ENCODE data around the gene CSNK1A1. TPM values are rescaled to one million over a fixed set of nuclear protein-coding genes. Genes with fewer than 3 reads are reported as not detected.
"Not testable (repeated sequence)": the region's sequence is repeated elsewhere in the genome, so short reads cannot be mapped to it uniquely, and the experiment has no call there.

CSNK1A1 gene
- total RNA-seq, 1 experiment from 2014 or later = 287 TPM

DNA sequence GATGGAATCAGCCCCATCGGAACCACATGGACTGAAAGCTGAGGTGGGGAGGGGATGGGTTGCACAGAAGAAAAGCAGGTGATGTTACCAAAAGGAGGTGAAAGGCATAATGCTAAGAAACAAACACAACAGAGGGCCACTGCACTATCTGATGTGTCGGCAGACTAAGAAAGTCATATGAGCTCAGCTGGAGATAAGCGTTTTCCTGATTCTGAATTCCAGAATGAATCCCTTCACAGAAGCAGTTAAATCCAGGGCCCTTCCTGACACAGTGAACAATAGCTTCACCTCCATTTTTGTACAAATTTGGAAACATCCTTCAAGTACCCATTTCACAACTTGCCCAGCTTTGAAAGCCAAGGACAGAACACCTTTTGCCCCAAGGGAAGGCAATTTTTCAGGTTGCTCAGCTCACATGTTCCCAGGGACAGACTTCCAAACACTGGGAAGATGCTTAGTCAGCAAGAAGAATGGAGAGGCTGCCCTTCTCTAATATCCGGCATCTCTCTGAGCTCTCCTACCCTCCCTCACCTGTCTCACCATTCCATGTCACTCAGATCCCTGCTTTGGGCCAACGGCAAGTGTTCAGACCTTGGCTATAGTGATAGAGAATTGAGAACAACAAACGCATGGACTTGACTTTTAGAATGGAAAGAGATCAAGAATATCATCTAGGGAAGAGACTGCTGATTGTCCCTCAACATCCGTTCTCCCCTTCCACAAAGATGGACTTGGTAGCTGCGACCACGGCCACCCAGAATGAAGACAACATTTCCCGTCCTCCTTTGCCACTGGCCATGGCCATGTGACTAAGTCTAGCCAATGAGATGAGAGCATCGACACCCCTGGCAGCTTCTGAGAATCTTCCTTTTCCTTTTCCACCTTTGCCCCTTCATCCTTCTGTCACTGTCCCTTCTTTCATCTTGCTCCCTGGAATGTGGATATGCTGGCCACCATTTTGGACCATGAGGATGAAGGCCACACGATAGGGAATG lies 103.6 kb downstream of the CSNK1A1 start:
- Histone ChIP-seq H3K4me1 (ENCODE audit: control insufficient read depth, insufficient read depth, low read length) (peaks cover 48% of the 10 kb centered on the region), H3K4me3 (ENCODE audit: low read depth in 2 of 2, low read length in 2 of 2) (no peak overlapping the region), H3K27ac (ENCODE audit: low read length) (peak overlapping the region; percentile 57), H3K27me3 (ENCODE audit: control insufficient read depth, insufficient read depth, low read length) (no peaks in the 10 kb centered on the region), H3K9me3 (ENCODE audit: control insufficient read depth, insufficient read depth, low read depth, low read length) (peaks cover 3% of the 10 kb centered on the region; the same call in 1 of the 2 replicates), H3K36me3 (ENCODE audit: control insufficient read depth, insufficient read depth, low read length) (no peaks in the 10 kb centered on the region)
- DNase-seq (ENCODE audit: low read depth, low spot score) (no peak), ATAC-seq (no peak)
- no TSS peak for BruUV-seq (replicated peaks)
- TF ChIP-seq SIN3A (IDR thresholded peaks at IDR 0.05; ENCODE audit: borderline replicate concordance, insufficient read depth, low read depth, low read length) (no peak), TCF7L2 (IDR thresholded peaks at IDR 0.05; ENCODE audit: low read depth, low read length) (no peak), POLR2AphosphoS5 (IDR thresholded peaks at IDR 0.05; ENCODE audit: low read depth, low read length) (no peak)
- TF ChIP-seq, protein P1, sequence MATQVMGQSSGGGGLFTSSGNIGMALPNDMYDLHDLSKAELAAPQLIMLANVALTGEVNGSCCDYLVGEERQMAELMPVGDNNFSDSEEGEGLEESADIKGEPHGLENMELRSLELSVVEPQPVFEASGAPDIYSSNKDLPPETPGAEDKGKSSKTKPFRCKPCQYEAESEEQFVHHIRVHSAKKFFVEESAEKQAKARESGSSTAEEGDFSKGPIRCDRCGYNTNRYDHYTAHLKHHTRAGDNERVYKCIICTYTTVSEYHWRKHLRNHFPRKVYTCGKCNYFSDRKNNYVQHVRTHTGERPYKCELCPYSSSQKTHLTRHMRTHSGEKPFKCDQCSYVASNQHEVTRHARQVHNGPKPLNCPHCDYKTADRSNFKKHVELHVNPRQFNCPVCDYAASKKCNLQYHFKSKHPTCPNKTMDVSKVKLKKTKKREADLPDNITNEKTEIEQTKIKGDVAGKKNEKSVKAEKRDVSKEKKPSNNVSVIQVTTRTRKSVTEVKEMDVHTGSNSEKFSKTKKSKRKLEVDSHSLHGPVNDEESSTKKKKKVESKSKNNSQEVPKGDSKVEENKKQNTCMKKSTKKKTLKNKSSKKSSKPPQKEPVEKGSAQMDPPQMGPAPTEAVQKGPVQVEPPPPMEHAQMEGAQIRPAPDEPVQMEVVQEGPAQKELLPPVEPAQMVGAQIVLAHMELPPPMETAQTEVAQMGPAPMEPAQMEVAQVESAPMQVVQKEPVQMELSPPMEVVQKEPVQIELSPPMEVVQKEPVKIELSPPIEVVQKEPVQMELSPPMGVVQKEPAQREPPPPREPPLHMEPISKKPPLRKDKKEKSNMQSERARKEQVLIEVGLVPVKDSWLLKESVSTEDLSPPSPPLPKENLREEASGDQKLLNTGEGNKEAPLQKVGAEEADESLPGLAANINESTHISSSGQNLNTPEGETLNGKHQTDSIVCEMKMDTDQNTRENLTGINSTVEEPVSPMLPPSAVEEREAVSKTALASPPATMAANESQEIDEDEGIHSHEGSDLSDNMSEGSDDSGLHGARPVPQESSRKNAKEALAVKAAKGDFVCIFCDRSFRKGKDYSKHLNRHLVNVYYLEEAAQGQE (IDR thresholded peaks at IDR 0.05; ENCODE audit: insufficient read depth in 1 of 2, low read depth in 2 of 2, low read length in 1 of 2) = no peak
- TF ChIP-seq, protein P2, sequence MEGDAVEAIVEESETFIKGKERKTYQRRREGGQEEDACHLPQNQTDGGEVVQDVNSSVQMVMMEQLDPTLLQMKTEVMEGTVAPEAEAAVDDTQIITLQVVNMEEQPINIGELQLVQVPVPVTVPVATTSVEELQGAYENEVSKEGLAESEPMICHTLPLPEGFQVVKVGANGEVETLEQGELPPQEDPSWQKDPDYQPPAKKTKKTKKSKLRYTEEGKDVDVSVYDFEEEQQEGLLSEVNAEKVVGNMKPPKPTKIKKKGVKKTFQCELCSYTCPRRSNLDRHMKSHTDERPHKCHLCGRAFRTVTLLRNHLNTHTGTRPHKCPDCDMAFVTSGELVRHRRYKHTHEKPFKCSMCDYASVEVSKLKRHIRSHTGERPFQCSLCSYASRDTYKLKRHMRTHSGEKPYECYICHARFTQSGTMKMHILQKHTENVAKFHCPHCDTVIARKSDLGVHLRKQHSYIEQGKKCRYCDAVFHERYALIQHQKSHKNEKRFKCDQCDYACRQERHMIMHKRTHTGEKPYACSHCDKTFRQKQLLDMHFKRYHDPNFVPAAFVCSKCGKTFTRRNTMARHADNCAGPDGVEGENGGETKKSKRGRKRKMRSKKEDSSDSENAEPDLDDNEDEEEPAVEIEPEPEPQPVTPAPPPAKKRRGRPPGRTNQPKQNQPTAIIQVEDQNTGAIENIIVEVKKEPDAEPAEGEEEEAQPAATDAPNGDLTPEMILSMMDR (IDR thresholded peaks at IDR 0.05) = no peak
- ChIA-PET POLR2A (no interaction called here), CTCF (interaction anchor here (0.9 kb wide), 1 partner anchor 351 kb away, joined by 3 read pairs; no protein-coding TSS in a partner anchor)
- in situ Hi-C loops (cut with HindIII; ENCODE audit: low pct_unique_long_range_greater_than_20kb, low sequenced_read_pairs) (no loop called here), intact Hi-C loops (cut with micrococcal nuclease; ENCODE audit: unreplicated experiment) (loop anchor here (5.0 kb wide), 1 partner anchor 40 kb away; no protein-coding TSS in a partner anchor)

DNA sequence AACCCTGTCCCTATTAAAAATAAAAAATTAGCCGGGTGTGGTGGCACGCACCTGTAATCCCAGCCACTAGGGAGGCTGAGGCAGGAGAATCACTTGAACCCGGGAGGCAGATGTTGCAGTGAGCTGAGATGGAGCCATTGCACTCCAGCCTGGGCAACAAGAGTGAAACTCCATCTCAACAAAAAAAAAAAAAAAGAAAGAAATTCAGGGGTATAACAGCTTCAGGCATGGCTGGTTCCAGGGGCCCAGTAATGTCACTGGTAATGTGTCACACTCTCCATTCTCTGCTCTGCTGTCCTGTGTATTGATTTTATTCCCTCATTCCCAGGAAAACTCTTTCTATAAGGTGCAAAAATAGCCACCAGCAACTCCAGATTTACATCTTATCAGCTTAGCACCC lies 104.4 kb downstream of the CSNK1A1 start:
- in situ Hi-C loops (cut with HindIII; ENCODE audit: low pct_unique_long_range_greater_than_20kb, low sequenced_read_pairs); ATAC-seq; H3K4me3 ChIP-seq (ENCODE audit: low read depth in 2 of 2, low read length in 2 of 2); BruUV-seq (replicated peaks); H3K9me3 ChIP-seq (ENCODE audit: control insufficient read depth, insufficient read depth, low read depth, low read length); H3K27me3 ChIP-seq (ENCODE audit: control insufficient read depth, insufficient read depth, low read length); DNase-seq (ENCODE audit: low read depth, low spot score); H3K27ac ChIP-seq (ENCODE audit: low read length); H3K36me3 ChIP-seq (ENCODE audit: control insufficient read depth, insufficient read depth, low read length); POLR2A ChIA-PET: not testable (repeated sequence)
- intact Hi-C loops (cut with micrococcal nuclease; ENCODE audit: unreplicated experiment) = loop anchor here (5.0 kb wide), 1 partner anchor 41 kb away; no protein-coding TSS in a partner anchor
- CTCF ChIA-PET = interaction anchor here (0.7 kb wide), 1 partner anchor 116 kb away, joined by 5 read pairs; no protein-coding TSS in a partner anchor
- H3K4me1 ChIP-seq (ENCODE audit: control insufficient read depth, insufficient read depth, low read length) = peaks cover 45% of the 10 kb centered on the region

All from Panc1 (cell line).